ENCODE results near the gene CAMTA2. TPM values are rescaled to one million over a fixed set of nuclear protein-coding genes. Genes with fewer than 3 reads are reported as not detected.

Gene CAMTA2
- polyA plus RNA-seq, 3 donors: 7.1 to 88.9 (median 7.6) TPM

DNA sequence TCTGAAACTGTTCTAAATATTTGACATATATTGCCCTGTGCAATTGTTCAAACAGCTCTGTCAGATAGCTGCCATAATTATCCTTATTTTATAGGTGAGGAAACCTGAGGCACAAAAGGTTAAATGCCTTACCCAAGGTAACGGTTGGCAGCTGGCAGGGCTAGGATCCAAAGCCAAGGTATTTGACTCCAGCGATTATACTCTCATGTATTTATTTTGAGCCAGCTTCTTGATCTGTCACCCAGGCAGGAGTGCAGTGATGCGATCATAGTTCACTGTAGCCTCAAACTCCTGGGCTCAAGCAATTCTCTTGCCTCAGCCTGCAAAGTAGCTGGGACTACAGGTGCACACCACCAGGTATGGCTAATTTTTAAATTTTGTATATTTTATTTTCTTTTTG is 29.4 kb downstream of the CAMTA2 start:
- DNase-seq: no peak
- peaks cover 18 to 21% of the 10 kb centered on the region in 2 donors for H3K36me3 ChIP-seq (replicated peaks in 1 of 2; ENCODE audit: control insufficient read depth in 1 of 2, insufficient read depth in 2 of 2, low read length in 2 of 2)

DNA sequence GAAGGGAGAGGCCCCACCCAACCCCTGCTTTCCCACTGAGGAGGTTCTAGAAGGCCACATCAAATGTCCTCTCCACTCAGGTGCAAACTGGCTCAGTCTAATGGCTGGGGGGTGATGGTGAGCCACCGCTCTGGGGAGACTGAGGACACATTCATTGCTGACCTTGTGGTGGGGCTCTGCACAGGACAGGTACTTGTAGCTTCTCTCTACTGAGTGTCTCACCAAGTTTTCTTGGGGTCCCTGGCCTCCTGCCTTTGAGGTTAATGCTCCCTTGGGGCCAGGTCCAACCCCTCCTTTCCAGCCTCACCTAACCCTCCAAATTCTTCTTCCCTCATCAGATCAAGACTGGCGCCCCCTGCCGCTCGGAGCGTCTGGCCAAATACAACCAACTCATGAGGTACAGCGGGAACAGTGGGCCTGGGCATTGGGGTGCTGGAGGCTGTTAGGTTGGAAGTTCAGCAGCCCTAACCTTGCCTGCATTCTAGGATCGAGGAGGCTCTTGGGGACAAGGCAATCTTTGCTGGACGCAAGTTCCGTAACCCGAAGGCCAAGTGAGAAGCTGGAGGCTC is 30.9 kb downstream of the CAMTA2 start:
- peaks cover 25 to 42% of the 10 kb centered on the region in 2 donors for H3K36me3 Mint-ChIP-seq
- Histone ChIP-seq H3K4me3 (replicated peaks in 1 of 3; ENCODE audit: low read depth in 2 of 3, low read length in 3 of 3) (no peak overlapping the region), H3K27ac (ENCODE audit: low read depth in 1 of 2, low read length in 2 of 2) (no peak overlapping the region), H3K27me3 (ENCODE audit: control insufficient read depth in 2 of 2, insufficient read depth in 2 of 2, low read length in 2 of 2) (no peaks in the 10 kb centered on the region), H4K20me1 (ENCODE audit: insufficient read depth, low read length) (no peaks in the 10 kb centered on the region), H3K9me3 (replicated peaks in 1 of 2; ENCODE audit: control insufficient read depth in 1 of 2, insufficient read depth in 1 of 2, low read length in 2 of 2) (no peaks in the 10 kb centered on the region), H3K79me2 (ENCODE audit: insufficient read depth, low read length) (no peaks in the 10 kb centered on the region), H2AFZ (ENCODE audit: insufficient read depth, low read depth, low read length, poor library complexity, severe bottlenecking) (no peak overlapping the region), H3K4me2 (replicated peaks; ENCODE audit: extremely low read depth, low read length, poor library complexity, severe bottlenecking) (no peak overlapping the region), H3K36me3 (replicated peaks in 1 of 2; ENCODE audit: control insufficient read depth in 1 of 2, insufficient read depth in 2 of 2, low read length in 2 of 2) (peaks cover 18 to 21% of the 10 kb centered on the region in 2 donors), H3K9ac (ENCODE audit: insufficient read depth, low read length, poor library complexity, severe bottlenecking) (no peak overlapping the region), H3K4me1 (ENCODE audit: control insufficient read depth in 1 of 2, insufficient read depth in 2 of 2, low read length in 2 of 2) (peaks cover 0 to under 1% of the 10 kb centered on the region in 2 donors)
- no peak overlapping the region for H3K4me3 Mint-ChIP-seq
- DNase-seq: peak in 2 of 3 donors; percentile 33 to 43
- 94% methylated on average over 7 of the region's 10 CpGs for WGBS (ENCODE audit: insufficient coverage)
- TF ChIP-seq, protein P1, sequence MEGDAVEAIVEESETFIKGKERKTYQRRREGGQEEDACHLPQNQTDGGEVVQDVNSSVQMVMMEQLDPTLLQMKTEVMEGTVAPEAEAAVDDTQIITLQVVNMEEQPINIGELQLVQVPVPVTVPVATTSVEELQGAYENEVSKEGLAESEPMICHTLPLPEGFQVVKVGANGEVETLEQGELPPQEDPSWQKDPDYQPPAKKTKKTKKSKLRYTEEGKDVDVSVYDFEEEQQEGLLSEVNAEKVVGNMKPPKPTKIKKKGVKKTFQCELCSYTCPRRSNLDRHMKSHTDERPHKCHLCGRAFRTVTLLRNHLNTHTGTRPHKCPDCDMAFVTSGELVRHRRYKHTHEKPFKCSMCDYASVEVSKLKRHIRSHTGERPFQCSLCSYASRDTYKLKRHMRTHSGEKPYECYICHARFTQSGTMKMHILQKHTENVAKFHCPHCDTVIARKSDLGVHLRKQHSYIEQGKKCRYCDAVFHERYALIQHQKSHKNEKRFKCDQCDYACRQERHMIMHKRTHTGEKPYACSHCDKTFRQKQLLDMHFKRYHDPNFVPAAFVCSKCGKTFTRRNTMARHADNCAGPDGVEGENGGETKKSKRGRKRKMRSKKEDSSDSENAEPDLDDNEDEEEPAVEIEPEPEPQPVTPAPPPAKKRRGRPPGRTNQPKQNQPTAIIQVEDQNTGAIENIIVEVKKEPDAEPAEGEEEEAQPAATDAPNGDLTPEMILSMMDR (IDR thresholded peaks at IDR 0.05): peak; percentile 34
- no peak overlapping the region for H3K27ac Mint-ChIP-seq
- intact Hi-C loops (cut with micrococcal nuclease): no loop called here
- H3K27me3 Mint-ChIP-seq (ENCODE audit: low read depth in 3 of 3): no peaks in the 10 kb centered on the region
- H3K4me1 Mint-ChIP-seq: peaks cover 5% of the 10 kb centered on the region
- H3K9me3 Mint-ChIP-seq: no peaks in the 10 kb centered on the region

More for the DNA sequence above, 29.4 kb downstream of the CAMTA2 start:
- H3K4me1 Mint-ChIP-seq: peaks cover 7% of the 10 kb centered on the region
- peaks cover 26 to 45% of the 10 kb centered on the region in 2 donors for H3K36me3 Mint-ChIP-seq
- WGBS (ENCODE audit: insufficient coverage): 97% methylated on average over 3 of the region's 3 CpGs
- TF ChIP-seq, protein P1 (IDR thresholded peaks at IDR 0.05): no peak
- peaks cover 0 to under 1% of the 10 kb centered on the region in 2 donors for H3K4me1 ChIP-seq (ENCODE audit: control insufficient read depth in 1 of 2, insufficient read depth in 2 of 2, low read length in 2 of 2)
- intact Hi-C loops (cut with micrococcal nuclease): no loop called here
- no peak overlapping the region for H3K27ac ChIP-seq (ENCODE audit: low read depth in 1 of 2, low read length in 2 of 2)
- H2AFZ ChIP-seq (ENCODE audit: insufficient read depth, low read depth, low read length, poor library complexity, severe bottlenecking): no peak overlapping the region
- H3K4me2 ChIP-seq (replicated peaks; ENCODE audit: extremely low read depth, low read length, poor library complexity, severe bottlenecking): no peak overlapping the region
- no peak overlapping the region for H3K4me3 ChIP-seq (replicated peaks in 1 of 3; ENCODE audit: low read depth in 2 of 3, low read length in 3 of 3)
- no peaks in the 10 kb centered on the region for H3K79me2 ChIP-seq (ENCODE audit: insufficient read depth, low read length)
- no peaks in the 10 kb centered on the region for H3K27me3 Mint-ChIP-seq (ENCODE audit: low read depth in 3 of 3)
- H4K20me1 ChIP-seq (ENCODE audit: insufficient read depth, low read length): no peaks in the 10 kb centered on the region
- H3K9ac ChIP-seq (ENCODE audit: insufficient read depth, low read length, poor library complexity, severe bottlenecking): no peak overlapping the region
- H3K27me3 ChIP-seq (ENCODE audit: control insufficient read depth in 2 of 2, insufficient read depth in 2 of 2, low read length in 2 of 2): no peaks in the 10 kb centered on the region
- H3K9me3 Mint-ChIP-seq: no peaks in the 10 kb centered on the region
- H3K4me3 Mint-ChIP-seq: no peak overlapping the region
- H3K9me3 ChIP-seq (replicated peaks in 1 of 2; ENCODE audit: control insufficient read depth in 1 of 2, insufficient read depth in 1 of 2, low read length in 2 of 2): no peaks in the 10 kb centered on the region
- H3K27ac Mint-ChIP-seq: no peak overlapping the region
